ENCODE results near the gene LMBRD1.
"Not testable (repeated sequence)": the region's sequence is repeated elsewhere in the genome, so short reads cannot be mapped to it uniquely, and the experiment has no call there.

The LMBRD1 gene

GRCh38 chr6:69795469-69796072, 1.2 kb downstream of the LMBRD1 start:
- no peaks in the 10 kb centered on the region for H3K27me3 ChIP-seq
- H3K36me3 ChIP-seq = no peaks in the 10 kb centered on the region
- no peaks in the 10 kb centered on the region for H3K9me3 ChIP-seq
- DNase-seq = no peak
- H3K4me1 ChIP-seq = peaks cover 3% of the 10 kb centered on the region
- no peak for TF ChIP-seq CTCF (IDR thresholded peaks at IDR 0.05; ENCODE audit: low read depth, low read length)
- peak overlapping the region; percentile 82 for H3K4me3 ChIP-seq (ENCODE audit: low read depth, low read length)

- no peaks in the 10 kb centered on the region for H3K27me3 ChIP-seq
- no peak for DNase-seq
- no peaks in the 10 kb centered on the region; the same call in 1 of the 2 replicates for H3K36me3 ChIP-seq
- no peak overlapping the region for H3K4me3 ChIP-seq (ENCODE audit: low read depth, low read length)
- peaks cover 2% of the 10 kb centered on the region for H3K4me1 ChIP-seq
- H3K9me3 ChIP-seq = no peaks in the 10 kb centered on the region
- TF ChIP-seq CTCF (IDR thresholded peaks at IDR 0.05; ENCODE audit: low read depth, low read length) = no peak
Measured at GRCh38 chr6:69792292-69792691, 4.5 kb downstream of the LMBRD1 start.

- Histone ChIP-seq H3K4me3 (ENCODE audit: low read depth, low read length) (no peak overlapping the region), H3K9me3 (no peaks in the 10 kb centered on the region), H3K27me3 (no peaks in the 10 kb centered on the region), H3K4me1 (no peaks in the 10 kb centered on the region; the same call in 1 of the 2 replicates), H3K36me3 (no peaks in the 10 kb centered on the region; the same call in 1 of the 2 replicates)
- TF ChIP-seq CTCF (IDR thresholded peaks at IDR 0.05; ENCODE audit: low read depth, low read length) = no peak
- DNase-seq = no peak
Measured at GRCh38 chr6:69791065-69791471, 5.7 kb downstream of the LMBRD1 start.

GRCh38 chr6:69790629-69791028, 6.2 kb downstream of the LMBRD1 start:
- DNase-seq = no peak
- H3K9me3 ChIP-seq = no peaks in the 10 kb centered on the region
- no peaks in the 10 kb centered on the region for H3K27me3 ChIP-seq
- no peaks in the 10 kb centered on the region; the same call in 1 of the 2 replicates for H3K4me1 ChIP-seq
- H3K4me3 ChIP-seq (ENCODE audit: low read depth, low read length) = no peak overlapping the region
- no peak for TF ChIP-seq CTCF (IDR thresholded peaks at IDR 0.05; ENCODE audit: low read depth, low read length)
- no peaks in the 10 kb centered on the region; the same call in 1 of the 2 replicates for H3K36me3 ChIP-seq

GRCh38 chr6:69789578-69789977, 7.2 kb downstream of the LMBRD1 start:
- DNase-seq = no peak
- H3K4me1 ChIP-seq = peaks cover 4% of the 10 kb centered on the region
- TF ChIP-seq CTCF (IDR thresholded peaks at IDR 0.05; ENCODE audit: low read depth, low read length) = no peak
- no peaks in the 10 kb centered on the region for H3K9me3 ChIP-seq
- no peaks in the 10 kb centered on the region; the same call in 1 of the 2 replicates for H3K36me3 ChIP-seq
- H3K27me3 ChIP-seq = no peaks in the 10 kb centered on the region
- H3K4me3 ChIP-seq (ENCODE audit: low read depth, low read length) = no peak overlapping the region

GRCh38 chr6:69787436-69787835, 9.4 kb downstream of the LMBRD1 start:
- not testable (repeated sequence) for H3K4me1 ChIP-seq; DNase-seq; H3K36me3 ChIP-seq; H3K4me3 ChIP-seq (ENCODE audit: low read depth, low read length); H3K27me3 ChIP-seq; H3K9me3 ChIP-seq
